HG03469 (cell line): ENCODE measurements around the gene RASD2.

Experiments
- ATAC-seq: cut with Tn5 transposase; IDR thresholded peaks from one replicate; pipeline ENCODE4 v1.9.1; 2021; ENCODE audit warnings: mild to moderate bottlenecking, moderate library complexity, moderate number of reproducible peaks; ENCODE audit not compliant: unreplicated experiment

RASD2 gene

GRCh38 chr22:35558031-35558430 is 17.4 kb downstream of the RASD2 start:
- no peak for ATAC-seq

- ATAC-seq, result no peak
Observed at GRCh38 chr22:35558719-35559118, 18.1 kb downstream of the RASD2 start.

GRCh38 chr22:35559354-35560005 is 18.8 kb downstream of the RASD2 start:
- no peak for ATAC-seq

GRCh38 chr22:35560366-35560765 is 19.7 kb downstream of the RASD2 start:
- ATAC-seq, result no peak

- ATAC-seq, result no peak
Observed at GRCh38 chr22:35560824-35561223, 20.2 kb downstream of the RASD2 start.

DNA sequence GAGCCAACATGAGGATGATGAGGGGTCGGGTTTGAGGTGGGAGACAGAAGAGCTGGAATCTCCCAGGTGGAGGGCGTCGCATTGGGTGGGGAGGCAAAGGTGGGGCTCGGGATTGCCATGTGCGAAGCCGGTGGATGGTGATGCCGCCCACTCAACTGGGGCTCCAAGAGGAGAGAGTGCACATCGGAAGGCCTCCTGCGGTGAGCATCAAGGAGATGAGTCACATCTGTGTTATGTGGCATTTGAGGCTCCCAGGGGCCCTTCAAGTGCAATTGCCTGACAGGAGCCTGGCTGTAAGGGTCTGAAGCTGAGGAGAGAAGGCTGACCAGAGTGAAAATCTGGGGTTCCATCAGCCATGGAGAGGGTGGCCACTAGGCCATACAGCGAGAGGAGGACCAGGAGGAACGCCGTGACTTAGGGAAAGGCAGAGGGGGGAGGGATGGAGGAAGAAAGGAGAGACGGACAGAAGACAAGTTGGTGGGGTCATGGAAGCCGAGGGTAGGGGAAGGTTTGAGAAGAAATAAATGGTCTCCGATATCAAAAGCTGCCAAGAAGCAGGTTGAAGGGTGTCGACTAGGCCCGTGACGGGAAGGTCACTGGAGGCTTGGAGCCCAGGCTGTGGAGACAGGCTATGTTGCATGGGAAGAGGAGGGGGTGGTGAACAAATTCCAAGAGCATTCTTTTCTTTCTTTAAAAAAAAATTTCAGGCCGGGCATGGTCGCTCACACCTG is 21.3 kb downstream of the RASD2 start:
- no peak for ATAC-seq

GRCh38 chr22:35563211-35563610 is 22.6 kb downstream of the RASD2 start:
- no peak for ATAC-seq

DNA sequence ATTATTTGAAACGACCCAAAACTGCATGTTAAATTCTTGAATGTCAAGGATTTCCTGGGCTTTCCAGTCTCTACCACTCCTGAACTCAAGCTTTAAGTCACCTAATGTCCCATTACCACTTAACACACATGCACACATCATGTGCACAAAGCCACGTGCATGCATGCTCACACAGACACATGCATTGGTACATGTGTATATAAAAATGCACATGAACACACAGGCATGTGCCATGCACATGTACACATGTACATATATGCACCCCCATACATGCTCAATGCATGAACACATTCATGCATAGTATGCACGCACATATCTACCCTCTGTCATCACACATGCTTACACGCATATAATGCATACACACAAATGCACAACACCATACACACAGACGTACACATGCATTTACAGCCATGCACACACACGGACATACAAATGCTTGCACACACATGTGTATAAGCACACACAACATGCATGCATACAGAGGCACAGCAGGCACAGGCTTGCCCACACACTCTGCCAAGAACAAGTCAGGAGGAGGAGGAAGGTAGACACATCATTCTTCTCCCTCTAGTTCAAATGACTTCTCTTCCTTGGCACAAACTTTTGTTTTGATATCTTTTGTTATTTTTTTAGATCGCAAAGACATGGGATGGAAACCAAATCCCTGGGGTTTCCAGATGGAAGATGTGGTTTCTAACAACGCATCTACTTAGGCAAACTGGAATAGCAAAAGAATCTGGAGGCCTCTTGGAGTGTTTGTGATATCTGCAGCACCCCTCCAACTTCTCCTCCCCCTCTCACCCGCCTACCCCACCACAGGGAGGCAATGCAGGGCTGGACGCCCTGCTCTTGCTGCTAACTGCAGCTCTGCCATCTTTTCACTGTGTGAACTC is 24.6 kb downstream of the RASD2 start:
- ATAC-seq, result no peak

- ATAC-seq, result no peak
Observed at GRCh38 chr22:35567351-35568141, 26.9 kb downstream of the RASD2 start.

- ATAC-seq, result no peak
Observed at GRCh38 chr22:35568751-35569739, 28.4 kb downstream of the RASD2 start.

DNA sequence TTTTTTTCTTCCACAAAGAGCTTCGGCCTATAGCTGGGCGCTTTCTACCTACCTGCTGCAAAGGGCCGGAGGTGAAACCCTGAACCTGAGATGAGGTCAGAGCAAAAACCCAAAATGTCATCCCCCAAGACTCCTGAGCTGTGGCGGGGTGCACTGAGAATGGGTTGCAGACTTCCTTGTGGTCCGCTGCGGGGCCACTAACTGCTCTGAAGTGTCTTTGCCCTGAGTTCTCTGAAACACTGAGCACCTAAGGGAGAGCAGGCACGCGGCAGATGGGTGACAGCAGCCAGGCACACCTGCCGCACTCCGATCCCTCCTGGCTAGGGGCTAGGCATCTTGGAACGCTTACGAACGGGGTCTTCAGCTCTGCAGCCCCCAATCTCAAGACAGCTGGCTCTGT is 29.3 kb downstream of the RASD2 start:
- no peak for ATAC-seq

DNA sequence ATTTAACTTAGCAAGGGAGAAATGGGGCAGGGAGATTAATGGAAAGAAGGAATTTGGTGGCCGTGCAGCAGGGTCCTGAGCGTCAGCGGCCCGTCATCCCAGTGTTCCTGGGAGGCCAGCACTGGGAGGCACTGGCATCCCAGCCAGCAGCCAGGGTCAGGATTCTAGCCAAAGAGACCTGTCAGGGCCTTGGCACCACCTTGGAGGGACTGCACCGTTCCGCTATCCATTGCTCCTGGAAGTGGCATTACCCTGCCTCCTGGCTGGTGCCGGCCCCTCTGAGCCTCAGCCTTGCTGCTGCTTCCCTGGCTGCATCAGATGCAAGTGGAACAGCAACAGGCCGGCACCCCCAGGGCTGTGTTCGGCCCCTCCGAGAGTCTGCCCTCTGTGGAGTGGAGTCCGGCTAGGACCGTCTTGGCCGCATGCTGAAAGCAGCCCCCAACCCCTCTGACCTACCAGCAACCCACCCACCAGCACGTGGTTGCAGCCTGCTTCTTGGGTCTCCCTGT is 30.1 kb downstream of the RASD2 start:
- no peak for ATAC-seq

GRCh38 chr22:35572556-35572955 is 31.9 kb downstream of the RASD2 start:
- ATAC-seq, result no peak

DNA sequence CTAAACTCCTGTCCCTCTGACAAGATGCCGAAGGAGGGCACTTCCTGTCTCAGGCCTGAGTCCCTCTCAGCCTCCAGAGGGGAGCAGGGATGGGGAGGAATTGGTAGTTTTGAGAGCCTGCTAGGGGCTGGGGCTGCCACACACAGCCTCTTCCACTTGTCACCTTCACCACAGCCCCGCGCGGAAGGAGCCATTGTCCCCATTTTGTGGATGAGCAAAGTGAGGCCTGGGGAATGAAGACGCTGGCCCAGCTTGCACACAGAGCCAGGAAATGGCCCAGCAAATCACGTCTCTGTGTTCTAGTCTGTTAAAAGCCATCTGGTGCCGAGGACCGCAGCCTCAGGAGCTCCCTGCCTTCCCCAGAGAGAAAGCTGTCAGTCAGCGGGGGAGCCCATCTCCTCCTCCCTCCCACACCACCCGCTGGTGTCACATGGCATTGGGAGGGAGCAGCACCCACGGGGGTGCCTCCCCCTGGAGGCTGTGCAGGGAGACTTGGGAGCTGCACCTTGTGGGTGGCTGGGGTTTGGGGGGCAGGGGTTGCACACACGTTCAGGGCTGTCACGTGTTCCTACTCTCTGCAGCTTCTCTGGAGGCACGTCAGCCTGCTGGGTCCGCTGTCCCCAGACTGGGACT is 34.6 kb downstream of the RASD2 start:
- no peak for ATAC-seq

DNA sequence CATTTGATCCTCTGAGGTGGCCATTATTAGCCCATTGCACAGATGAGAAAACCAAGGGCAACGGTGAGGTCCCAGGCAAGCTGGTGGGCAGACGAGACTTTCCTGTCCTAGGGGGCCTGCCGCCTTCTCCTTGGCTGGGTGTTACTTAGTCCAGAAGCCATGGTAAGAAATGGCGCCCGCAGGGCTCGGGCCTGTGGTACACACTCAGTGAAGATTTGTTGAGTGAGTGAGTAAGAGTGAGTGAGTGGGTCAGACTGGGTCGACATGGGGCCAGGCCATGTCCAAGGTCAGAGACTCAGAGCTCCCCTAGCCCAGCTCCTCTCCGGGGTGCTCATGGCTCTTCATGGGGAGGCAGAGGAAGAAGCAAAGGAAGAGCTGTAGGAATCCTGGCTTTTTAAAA is 36.0 kb downstream of the RASD2 start:
- no peak for ATAC-seq

GRCh38 chr22:35577799-35578659 is 37.4 kb downstream of the RASD2 start:
- no peak for ATAC-seq

- ATAC-seq, result no peak
Observed at GRCh38 chr22:35578836-35579575, 38.4 kb downstream of the RASD2 start.
